CD4-positive, alpha-beta T cell treated with Interleukin-17A for 1 hour (primary cell): ENCODE results near the gene PML.
A peak's percentile ranks its signal among the peaks of the same experiment; 100 is the strongest.

Experiments
- DNase-seq: peaks from one replicate; pipeline ENCODE4 v3.0.0-alpha.2; 2020

PML gene

GRCh38 chr15:73994413-73994883 lies at the start of gene PML:
Gene PML (plus strand): TSS chr15:73994716. CDS start chr15:73994813, 97 bp downstream.
- peak; percentile 95 for DNase-seq

- DNase-seq, result no peak
Observed at GRCh38 chr15:73945130-73945508, 49.4 kb upstream of the PML start.

- DNase-seq, result no peak
Observed at GRCh38 chr15:73946046-73946721, 48.3 kb upstream of the PML start.

- DNase-seq, result no peak
Observed at GRCh38 chr15:73946795-73947370, 47.6 kb upstream of the PML start.

DNA sequence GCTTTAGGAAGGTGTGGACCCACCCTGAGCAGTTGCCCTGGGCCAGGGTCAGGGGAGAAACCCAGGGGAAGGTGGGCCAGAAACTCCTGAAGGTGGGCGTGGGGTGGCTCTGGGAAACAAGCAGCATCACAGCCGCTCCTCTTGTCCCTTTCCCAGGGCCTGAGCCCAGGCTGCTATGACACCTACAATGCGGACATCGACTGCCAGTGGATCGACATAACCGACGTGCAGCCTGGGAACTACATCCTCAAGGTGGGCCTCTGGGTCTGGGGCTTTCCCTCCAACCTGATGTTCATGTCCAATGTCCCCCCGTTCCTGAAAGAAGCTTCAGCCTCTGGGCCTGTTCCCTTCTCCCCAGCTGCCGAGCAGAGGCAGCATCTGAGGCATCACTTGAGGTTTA lies 46.9 kb upstream of the PML start:
- DNase-seq, result no peak

DNA sequence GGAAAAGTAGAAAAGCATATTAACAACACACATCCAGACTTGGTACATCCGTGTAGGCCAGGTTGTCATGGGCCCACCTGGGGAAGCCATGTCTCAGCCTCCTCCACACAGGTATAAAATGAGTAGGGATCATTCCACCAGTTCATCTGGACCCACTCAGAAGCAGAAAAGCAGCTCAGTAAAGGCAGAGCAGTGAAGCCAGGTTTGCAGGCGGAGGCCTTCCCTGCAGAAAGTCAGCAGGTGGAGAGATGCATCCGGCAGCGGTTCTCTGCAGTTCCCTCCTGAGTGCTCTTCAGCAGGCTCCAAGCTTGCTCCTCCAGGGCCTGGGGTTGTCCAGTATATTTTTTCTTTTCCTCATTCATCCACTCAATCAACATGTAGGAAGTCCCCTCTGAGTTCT lies 46.1 kb upstream of the PML start:
- no peak for DNase-seq

GRCh38 chr15:73948982-73949381 lies 45.5 kb upstream of the PML start:
- DNase-seq, result no peak

DNA sequence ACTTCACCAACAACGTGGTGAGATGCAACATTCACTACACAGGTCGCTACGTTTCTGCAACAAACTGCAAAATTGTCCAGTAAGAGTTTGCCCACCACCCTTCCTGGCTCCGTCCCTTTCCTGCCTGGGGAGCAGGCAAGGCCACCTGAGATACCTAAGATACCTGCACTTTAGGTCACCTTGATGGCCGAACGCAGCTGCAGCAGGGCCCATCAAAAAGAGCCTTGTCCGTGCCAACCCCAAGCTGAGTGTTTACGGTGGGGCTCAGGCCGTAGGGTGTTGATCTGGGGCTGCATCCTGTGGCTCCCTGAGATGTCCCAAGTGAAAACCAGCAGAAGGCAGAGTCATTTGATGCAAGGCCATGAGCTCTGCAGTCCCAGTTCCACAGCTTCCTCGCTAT lies 45.0 kb upstream of the PML start:
- no peak for DNase-seq

DNA sequence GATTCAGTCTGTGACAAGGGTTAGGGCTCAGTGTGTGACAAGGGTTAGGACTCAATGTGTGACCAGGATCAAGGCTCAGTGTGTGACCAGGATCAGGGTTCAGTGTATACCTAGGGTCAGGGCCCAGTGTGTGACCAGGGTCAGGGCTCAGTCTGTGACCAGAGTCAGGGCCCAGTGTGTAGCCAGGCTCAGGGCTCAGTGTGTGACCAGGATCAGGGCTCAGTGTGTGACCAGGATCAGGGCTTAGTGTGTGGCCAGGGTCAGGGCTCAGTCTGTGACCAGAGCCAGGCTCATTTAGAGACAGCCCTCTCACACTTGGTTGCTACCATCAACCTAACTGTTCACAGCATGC lies 44.1 kb upstream of the PML start:
- DNase-seq, result no peak

- peak; percentile 76 for DNase-seq
Observed at GRCh38 chr15:73950831-73951561, 43.5 kb upstream of the PML start.

DNA sequence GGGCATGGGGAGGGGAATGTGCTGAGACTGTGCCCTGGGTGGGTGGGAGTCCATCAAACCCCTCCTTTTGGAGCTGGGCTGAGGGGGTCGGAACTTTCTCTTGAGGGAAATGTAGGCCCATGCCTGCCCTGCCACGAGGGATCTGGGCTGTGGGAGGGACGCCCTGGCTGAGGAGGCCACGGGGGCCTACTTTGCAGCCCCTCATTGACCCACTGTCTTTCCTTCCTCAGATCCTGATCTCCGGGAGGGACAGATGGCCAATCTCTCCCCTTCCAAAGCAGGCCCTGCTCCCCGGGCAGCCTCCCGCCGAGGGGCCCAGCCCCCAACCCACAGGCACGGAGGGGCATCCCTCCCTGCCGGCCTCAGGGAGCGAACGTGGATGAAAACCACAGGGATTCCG lies 42.9 kb upstream of the PML start:
- DNase-seq, result no peak

DNA sequence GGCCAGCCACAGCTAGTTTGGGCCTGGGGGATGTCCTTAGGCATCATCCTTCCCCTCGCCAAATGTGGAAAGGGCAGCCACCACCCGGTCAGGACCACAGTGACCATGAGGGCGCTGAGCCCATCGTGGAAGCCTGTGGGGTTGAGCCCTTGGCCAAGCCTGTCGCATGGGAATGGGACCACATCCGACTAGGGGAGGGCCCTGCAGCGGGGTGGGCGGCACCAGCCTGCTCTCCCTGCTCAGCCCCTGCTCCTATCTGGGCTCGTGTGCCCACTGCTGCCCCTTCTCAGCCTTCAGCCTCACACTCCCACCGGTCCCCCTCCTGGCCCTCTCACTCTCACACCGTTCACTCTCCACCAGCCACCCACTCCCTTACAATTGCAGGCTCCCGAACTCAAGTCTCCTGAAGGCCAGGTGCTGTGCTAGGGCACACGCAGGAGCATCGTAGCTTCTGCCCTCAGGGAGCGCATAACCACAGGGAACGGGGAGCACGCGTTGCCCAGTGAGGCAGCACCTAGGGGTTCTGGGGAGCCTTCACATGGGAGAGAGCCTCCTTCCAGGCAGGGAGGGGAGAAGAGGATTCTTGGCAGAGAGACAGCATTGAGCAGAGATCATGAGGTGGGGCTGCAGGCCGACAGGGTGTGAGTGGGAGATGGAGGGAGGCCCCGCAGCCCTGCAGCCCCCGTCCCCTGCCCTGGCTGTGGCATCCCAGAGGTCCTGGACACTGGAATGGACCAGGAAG lies 42.2 kb upstream of the PML start:
- no peak for DNase-seq

- DNase-seq, result no peak
Observed at GRCh38 chr15:73952913-73953750, 41.4 kb upstream of the PML start.

- DNase-seq, result no peak
Observed at GRCh38 chr15:73954188-73955145, 40.0 kb upstream of the PML start.

GRCh38 chr15:73955326-73955725 lies 39.2 kb upstream of the PML start:
- DNase-seq, result no peak

GRCh38 chr15:73955861-73956742 lies 38.4 kb upstream of the PML start:
- DNase-seq, result no peak

- no peak for DNase-seq
Observed at GRCh38 chr15:73956743-73957135, 37.8 kb upstream of the PML start.

DNA sequence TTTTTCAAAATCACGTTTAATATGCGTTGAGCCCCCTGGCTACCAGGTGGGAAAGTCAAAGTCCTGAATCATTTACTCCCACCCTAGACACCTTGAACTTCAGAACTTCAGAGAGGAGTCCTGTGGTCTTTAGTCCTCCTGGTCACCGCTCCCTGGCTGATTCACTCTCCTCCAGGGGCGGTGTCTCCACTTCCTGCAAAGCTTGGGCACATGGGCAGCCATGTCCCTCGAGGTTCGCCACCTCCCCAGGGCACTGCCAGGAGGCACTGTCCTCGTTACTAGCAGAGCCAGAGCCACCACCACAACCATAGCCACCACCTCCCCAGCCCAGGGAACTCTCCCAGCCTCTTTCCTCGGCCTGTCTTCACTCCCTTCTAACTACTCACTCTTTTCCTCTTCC lies 37.2 kb upstream of the PML start:
- no peak for DNase-seq

DNA sequence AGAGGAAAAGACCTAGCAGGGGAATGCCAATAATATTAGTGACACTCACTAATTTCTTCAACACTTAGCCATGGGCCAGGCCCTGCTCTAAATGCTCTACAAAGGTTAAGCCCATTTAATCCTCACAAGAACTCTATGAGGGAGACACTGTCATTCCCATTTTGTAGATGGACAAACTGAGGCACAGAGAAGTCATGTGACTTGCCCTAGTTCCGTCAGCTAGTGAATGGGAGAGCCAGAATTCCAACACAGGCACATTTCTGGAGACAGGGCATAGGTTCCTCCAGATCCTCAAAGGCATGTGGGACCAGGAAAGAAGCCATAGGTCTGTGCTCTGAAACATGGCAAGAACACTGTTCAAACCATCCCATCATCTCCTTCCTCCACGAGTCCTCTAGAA lies 36.7 kb upstream of the PML start:
- DNase-seq, result no peak

DNA sequence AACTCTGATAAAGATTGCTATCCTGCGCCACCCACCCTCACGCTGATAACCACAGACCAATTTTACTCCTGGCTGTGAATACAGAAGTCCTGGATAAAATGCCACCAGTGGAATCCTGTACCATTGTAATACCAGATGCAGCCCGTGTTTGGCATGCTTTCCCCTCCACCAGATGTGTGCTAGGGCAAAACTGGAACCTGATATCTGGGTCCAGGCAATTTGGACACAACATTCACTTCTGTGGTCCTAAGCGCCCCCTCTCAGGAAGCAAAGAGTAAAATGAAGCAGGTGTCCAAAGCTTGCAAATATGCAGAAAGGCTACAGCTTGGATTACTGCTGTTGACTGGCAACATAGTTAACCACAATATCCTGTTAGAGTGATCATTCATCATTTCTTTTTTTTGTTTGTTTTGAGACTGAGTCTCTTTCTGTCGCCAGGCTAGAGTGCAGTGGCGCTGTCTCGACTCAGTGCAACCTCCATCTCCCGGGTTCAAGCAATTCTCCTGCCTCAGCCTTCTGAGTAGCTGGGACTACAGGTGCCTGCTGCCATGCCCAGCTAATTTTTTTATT lies 35.4 kb upstream of the PML start:
- peak; percentile 57 for DNase-seq
